ENCODE results near the gene KIF18B. TPM values are rescaled to one million over a fixed set of nuclear protein-coding genes. Genes with fewer than 3 reads are reported as not detected.

Gene KIF18B
- total RNA-seq, 1 experiment from 2014 or later: 58.5 TPM

DNA sequence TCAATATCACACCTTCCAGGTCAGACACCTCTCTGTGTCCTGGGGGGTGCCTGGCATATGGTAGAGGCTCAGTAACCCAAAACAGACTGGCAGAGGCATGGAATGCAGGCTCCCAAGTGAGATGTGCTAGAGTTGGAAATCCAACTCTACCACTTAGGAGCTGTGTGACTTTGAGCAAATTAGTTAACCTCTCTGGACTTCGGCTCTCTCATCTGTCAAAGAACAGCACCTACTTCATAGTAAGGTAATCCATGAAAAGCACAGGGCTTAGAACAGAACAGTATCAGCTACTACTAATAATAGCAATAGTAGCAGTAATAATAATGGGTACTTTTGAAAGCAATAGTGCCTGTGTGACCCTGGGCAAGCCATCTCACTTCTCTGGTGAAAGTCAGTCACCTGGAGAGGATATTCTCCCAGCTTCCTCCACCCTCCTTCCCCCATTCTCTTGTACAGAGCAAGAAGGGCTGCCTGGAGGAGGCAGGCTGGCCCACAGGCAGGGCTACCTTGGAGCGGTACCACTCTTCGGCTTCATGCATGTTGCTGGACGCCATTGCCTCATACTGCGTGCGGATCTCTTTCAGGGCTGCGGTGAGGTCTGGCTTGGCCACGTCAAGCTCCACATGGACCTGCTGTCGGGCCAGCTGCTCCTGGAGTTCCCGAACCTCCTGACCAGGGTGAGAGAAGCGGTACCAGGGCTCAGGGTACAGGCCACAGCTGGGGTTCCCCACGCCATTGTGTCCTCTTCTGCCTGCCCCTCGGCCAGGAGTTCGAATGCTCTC, 34.6 kb downstream of the KIF18B start:
- DNase-seq: no peak
- H3K79me2 ChIP-seq (ENCODE audit: low read depth): no peaks in the 10 kb centered on the region
- H3K4me2 ChIP-seq: no peak overlapping the region
- no TSS peak for BruUV-seq (replicated peaks)
- H2AFZ ChIP-seq: no peak overlapping the region
- H3F3A ChIP-seq (ENCODE audit: insufficient read depth, low read depth): peaks cover 8% of the 10 kb centered on the region; the same call in 1 of the 2 replicates
- no peaks in the 10 kb centered on the region for H3K36me3 ChIP-seq (ENCODE audit: low read depth)
- no peaks in the 10 kb centered on the region for H3K9me2 ChIP-seq (ENCODE audit: insufficient read depth)
- CTCF ChIA-PET: no interaction called here
- no peaks in the 10 kb centered on the region for H4K20me1 ChIP-seq (ENCODE audit: insufficient read depth)
- intact Hi-C loops (cut with micrococcal nuclease; ENCODE audit: unreplicated experiment): no loop called here
- H3K27me3 ChIP-seq (ENCODE audit: insufficient read depth, low read depth): no peaks in the 10 kb centered on the region
- no peak overlapping the region for H3K4me3 ChIP-seq
- peaks cover 17% of the 10 kb centered on the region for H3K4me1 ChIP-seq (replicated peaks; ENCODE audit: insufficient read depth)
- TF ChIP-seq, protein P1, sequence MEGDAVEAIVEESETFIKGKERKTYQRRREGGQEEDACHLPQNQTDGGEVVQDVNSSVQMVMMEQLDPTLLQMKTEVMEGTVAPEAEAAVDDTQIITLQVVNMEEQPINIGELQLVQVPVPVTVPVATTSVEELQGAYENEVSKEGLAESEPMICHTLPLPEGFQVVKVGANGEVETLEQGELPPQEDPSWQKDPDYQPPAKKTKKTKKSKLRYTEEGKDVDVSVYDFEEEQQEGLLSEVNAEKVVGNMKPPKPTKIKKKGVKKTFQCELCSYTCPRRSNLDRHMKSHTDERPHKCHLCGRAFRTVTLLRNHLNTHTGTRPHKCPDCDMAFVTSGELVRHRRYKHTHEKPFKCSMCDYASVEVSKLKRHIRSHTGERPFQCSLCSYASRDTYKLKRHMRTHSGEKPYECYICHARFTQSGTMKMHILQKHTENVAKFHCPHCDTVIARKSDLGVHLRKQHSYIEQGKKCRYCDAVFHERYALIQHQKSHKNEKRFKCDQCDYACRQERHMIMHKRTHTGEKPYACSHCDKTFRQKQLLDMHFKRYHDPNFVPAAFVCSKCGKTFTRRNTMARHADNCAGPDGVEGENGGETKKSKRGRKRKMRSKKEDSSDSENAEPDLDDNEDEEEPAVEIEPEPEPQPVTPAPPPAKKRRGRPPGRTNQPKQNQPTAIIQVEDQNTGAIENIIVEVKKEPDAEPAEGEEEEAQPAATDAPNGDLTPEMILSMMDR (conservative IDR thresholded peaks at IDR 0.05): no peak
- TF ChIP-seq EZH2 (IDR thresholded peaks at IDR 0.05; ENCODE audit: low read depth): no peak
- no peak overlapping the region for H3K27ac ChIP-seq
- POLR2A ChIA-PET (ENCODE audit: unreplicated experiment): no interaction called here
- H3K9me3 ChIP-seq (ENCODE audit: insufficient read depth, low read depth): no peaks in the 10 kb centered on the region

DNA sequence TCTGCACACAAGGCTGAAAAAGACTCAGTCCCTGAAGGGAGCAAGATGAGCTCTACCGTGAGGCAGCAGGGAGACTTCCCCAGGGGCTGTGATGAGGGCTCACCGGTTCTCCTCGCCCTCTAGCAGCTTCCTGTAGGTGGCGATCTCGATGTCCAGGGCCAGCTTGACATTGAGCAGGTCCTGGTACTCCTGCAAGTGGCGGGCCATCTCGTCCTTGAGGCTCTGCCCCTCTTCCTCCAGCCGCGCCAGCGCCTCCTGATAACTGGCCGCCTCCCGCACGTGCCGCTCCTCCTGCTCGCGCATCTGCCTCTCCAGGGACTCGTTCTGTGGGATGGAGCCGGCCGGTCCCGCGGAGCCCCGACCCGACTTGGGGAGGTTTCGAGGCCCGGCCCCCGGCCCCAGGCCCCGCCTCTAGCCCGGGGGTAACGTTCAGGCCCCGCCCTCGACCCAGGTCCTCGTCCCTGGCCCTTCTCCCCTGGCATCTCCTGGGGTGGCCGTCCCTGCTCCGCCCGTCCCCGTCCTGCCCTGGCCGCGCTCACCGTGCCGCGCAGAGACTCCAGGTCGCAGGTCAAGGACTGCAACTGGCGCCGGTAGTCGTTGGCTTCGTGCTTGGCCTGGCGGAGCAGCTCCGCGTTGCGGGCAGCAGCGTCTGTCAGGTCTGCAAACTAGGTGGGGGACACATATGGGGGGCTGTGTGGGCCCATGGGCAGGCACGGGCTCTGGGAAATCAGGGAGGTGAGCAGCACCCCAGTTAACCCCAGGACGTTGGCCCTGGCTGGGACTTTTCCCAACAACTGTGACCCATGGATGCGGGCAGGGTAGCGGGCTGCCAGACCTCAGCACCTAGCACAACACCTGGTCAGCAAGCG, 36.2 kb downstream of the KIF18B start:
- H3K27ac ChIP-seq: no peak overlapping the region
- no peaks in the 10 kb centered on the region for H4K20me1 ChIP-seq (ENCODE audit: insufficient read depth)
- peaks cover 8% of the 10 kb centered on the region; the same call in 1 of the 2 replicates for H3F3A ChIP-seq (ENCODE audit: insufficient read depth, low read depth)
- intact Hi-C loops (cut with micrococcal nuclease; ENCODE audit: unreplicated experiment): no loop called here
- BruUV-seq (replicated peaks): no TSS peak
- no peak overlapping the region for H3K4me2 ChIP-seq
- DNase-seq: peak in 1 of 2 experiments; percentile 32
- POLR2A ChIA-PET (ENCODE audit: unreplicated experiment): no interaction called here
- no peaks in the 10 kb centered on the region for H3K79me2 ChIP-seq (ENCODE audit: low read depth)
- TF ChIP-seq EZH2 (IDR thresholded peaks at IDR 0.05; ENCODE audit: low read depth): no peak
- TF ChIP-seq, protein P1 (conservative IDR thresholded peaks at IDR 0.05): peak; percentile 45
- H3K4me3 ChIP-seq: no peak overlapping the region
- H3K4me1 ChIP-seq (replicated peaks; ENCODE audit: insufficient read depth): peaks cover 22% of the 10 kb centered on the region
- no peaks in the 10 kb centered on the region for H3K9me2 ChIP-seq (ENCODE audit: insufficient read depth)
- no peaks in the 10 kb centered on the region for H3K36me3 ChIP-seq (ENCODE audit: low read depth)
- CTCF ChIA-PET: interaction anchor here (0.9 kb wide), 1 partner anchor 107 kb away, joined by 4 read pairs; no protein-coding TSS in a partner anchor
- H3K27me3 ChIP-seq (ENCODE audit: insufficient read depth, low read depth): no peaks in the 10 kb centered on the region
- no peak overlapping the region for H2AFZ ChIP-seq
- H3K9me3 ChIP-seq (ENCODE audit: insufficient read depth, low read depth): no peaks in the 10 kb centered on the region

DNA sequence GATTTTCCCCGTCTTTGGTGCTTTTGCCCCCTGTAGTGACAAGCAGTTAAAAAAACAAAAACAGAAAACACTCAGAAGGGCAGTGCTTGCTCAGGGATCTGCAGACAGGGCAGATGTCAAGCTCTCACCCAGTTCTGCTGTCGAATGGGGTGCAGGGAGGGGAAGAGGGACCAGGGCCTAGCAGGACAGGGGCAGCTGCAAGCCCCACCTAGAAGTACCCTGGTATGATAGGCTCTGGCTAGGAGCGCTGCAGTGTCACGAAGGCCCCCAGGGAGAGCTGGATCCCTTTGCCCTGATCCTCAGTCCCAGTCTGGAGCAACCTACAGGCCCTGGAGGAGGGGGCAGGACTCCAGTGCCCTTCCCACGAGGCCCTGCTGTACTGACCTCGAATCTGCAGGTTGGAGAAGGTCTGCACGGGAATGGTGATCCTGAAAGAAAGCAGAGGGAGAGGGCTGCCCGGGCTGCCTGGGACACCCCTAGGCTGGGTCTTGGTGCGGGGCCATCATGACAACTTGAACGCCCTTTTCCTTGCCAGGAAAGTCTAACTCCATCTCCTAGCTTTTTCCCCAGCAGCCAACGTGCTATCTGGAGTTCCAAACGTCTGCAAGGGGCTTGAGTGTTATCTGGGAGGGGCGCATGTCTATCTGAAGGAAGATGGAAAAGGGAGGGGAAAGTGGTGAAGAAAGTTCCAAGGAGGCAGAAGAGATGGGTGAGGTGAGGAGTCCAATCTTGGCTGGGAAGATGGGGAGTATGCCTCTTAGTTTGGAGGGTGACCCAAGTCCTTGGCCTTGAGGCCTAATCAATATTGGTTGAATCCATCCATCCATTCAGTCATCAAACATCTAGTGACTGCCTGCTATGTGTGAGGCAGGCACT, 37.1 kb downstream of the KIF18B start:
- peaks cover 12% of the 10 kb centered on the region; the same call in 1 of the 2 replicates for H3F3A ChIP-seq (ENCODE audit: insufficient read depth, low read depth)
- H3K79me2 ChIP-seq (ENCODE audit: low read depth): no peaks in the 10 kb centered on the region
- no peaks in the 10 kb centered on the region for H3K9me3 ChIP-seq (ENCODE audit: insufficient read depth, low read depth)
- no peaks in the 10 kb centered on the region for H3K27me3 ChIP-seq (ENCODE audit: insufficient read depth, low read depth)
- H3K4me3 ChIP-seq: no peak overlapping the region
- intact Hi-C loops (cut with micrococcal nuclease; ENCODE audit: unreplicated experiment): no loop called here
- ChIA-PET POLR2A (ENCODE audit: unreplicated experiment) (no interaction called here), CTCF (interaction anchor here (0.8 to 0.9 kb wide), 2 partner anchors 10 to 108 kb away, joined by 4 read pairs; no protein-coding TSS in a partner anchor)
- peak in 1 of 2 experiments; percentile 21 for DNase-seq
- no peak overlapping the region for H3K4me2 ChIP-seq
- no peak overlapping the region for H3K27ac ChIP-seq
- H2AFZ ChIP-seq: no peak overlapping the region
- no peaks in the 10 kb centered on the region for H3K36me3 ChIP-seq (ENCODE audit: low read depth)
- no peak for TF ChIP-seq EZH2 (IDR thresholded peaks at IDR 0.05; ENCODE audit: low read depth)
- TF ChIP-seq, protein P1 (conservative IDR thresholded peaks at IDR 0.05): no peak
- H3K4me1 ChIP-seq (replicated peaks; ENCODE audit: insufficient read depth): peaks cover 22% of the 10 kb centered on the region
- no peaks in the 10 kb centered on the region for H3K9me2 ChIP-seq (ENCODE audit: insufficient read depth)
- no peaks in the 10 kb centered on the region for H4K20me1 ChIP-seq (ENCODE audit: insufficient read depth)
- no TSS peak for BruUV-seq (replicated peaks)
